ENCODE data around the gene CCNE1. TPM values are rescaled to one million over a fixed set of nuclear protein-coding genes. Genes with fewer than 3 reads are reported as not detected.

The CCNE1 gene
- total and polyA plus RNA-seq, 2 donors from 2014 or later = 1.3 to 1.4 TPM

GRCh38 chr19:29844891-29845573 lies 33.2 kb downstream of the CCNE1 start:
- Histone ChIP-seq H3K4me1 (ENCODE audit: control insufficient read depth in 2 of 3, insufficient read depth in 2 of 3, low read depth in 1 of 3, low read length in 3 of 3) (peaks cover 0 to 18% (median 0%) of the 10 kb centered on the region in 3 donors), H3K9me3 (ENCODE audit: control insufficient read depth in 2 of 3, insufficient read depth in 1 of 3, low read length in 3 of 3) (no peaks in the 10 kb centered on the region), H3K9ac (ENCODE audit: low read length in 3 of 3) (peak overlapping the region; percentile 41 to 71 (median 67)), H3K27ac (ENCODE audit: low read depth in 2 of 2, low read length in 2 of 2) (peak overlapping the region; percentile 69 to 71), H3K4me3 (ENCODE audit: low read length in 3 of 3) (peak overlapping the region; percentile 85 to 91 (median 89)), H3K36me3 (ENCODE audit: control insufficient read depth in 2 of 3, insufficient read depth in 3 of 3, low read length in 3 of 3) (no peaks in the 10 kb centered on the region), H3K27me3 (ENCODE audit: control insufficient read depth, insufficient read depth, low read length) (no peaks in the 10 kb centered on the region)
- DNase-seq (peak; percentile 97 to 99 (median 98)), FAIRE-seq (no peak)
- intact Hi-C loops (cut with DNase I) = no loop called here
- no peak for TF ChIP-seq CTCF (IDR thresholded peaks at IDR 0.05; ENCODE audit: borderline replicate concordance, extremely low read depth, insufficient read depth)

GRCh38 chr19:29845574-29846176 lies 33.9 kb downstream of the CCNE1 start:
- intact Hi-C loops (cut with DNase I) = no loop called here
- Histone ChIP-seq H3K27ac (ENCODE audit: low read depth in 2 of 2, low read length in 2 of 2) (peak overlapping the region in 1 of 2 donors; percentile 36), H3K9me3 (ENCODE audit: control insufficient read depth in 2 of 3, insufficient read depth in 1 of 3, low read length in 3 of 3) (no peaks in the 10 kb centered on the region), H3K9ac (ENCODE audit: low read length in 3 of 3) (peak overlapping the region in 2 of 3 donors; percentile 67 to 71), H3K4me3 (ENCODE audit: low read length in 3 of 3) (peak overlapping the region; percentile 85 to 91 (median 89)), H3K36me3 (ENCODE audit: control insufficient read depth in 2 of 3, insufficient read depth in 3 of 3, low read length in 3 of 3) (no peaks in the 10 kb centered on the region), H3K4me1 (ENCODE audit: control insufficient read depth in 2 of 3, insufficient read depth in 2 of 3, low read depth in 1 of 3, low read length in 3 of 3) (peaks cover 0 to 18% (median 0%) of the 10 kb centered on the region in 3 donors), H3K27me3 (ENCODE audit: control insufficient read depth, insufficient read depth, low read length) (no peaks in the 10 kb centered on the region)
- DNase-seq (peak in 3 of 5 donors; percentile 31 to 75 (median 71)), FAIRE-seq (no peak)
- no peak for TF ChIP-seq CTCF (IDR thresholded peaks at IDR 0.05; ENCODE audit: borderline replicate concordance, extremely low read depth, insufficient read depth)

GRCh38 chr19:29849208-29849607 lies 37.4 kb downstream of the CCNE1 start:
- FAIRE-seq (no peak), DNase-seq (no peak)
- Histone ChIP-seq H3K36me3 (ENCODE audit: control insufficient read depth in 2 of 3, insufficient read depth in 3 of 3, low read length in 3 of 3) (no peaks in the 10 kb centered on the region), H3K9ac (ENCODE audit: low read length in 3 of 3) (no peak overlapping the region), H3K9me3 (ENCODE audit: control insufficient read depth in 2 of 3, insufficient read depth in 1 of 3, low read length in 3 of 3) (no peaks in the 10 kb centered on the region), H3K27me3 (ENCODE audit: control insufficient read depth, insufficient read depth, low read length) (no peaks in the 10 kb centered on the region), H3K27ac (ENCODE audit: low read depth in 2 of 2, low read length in 2 of 2) (no peak overlapping the region), H3K4me3 (ENCODE audit: low read length in 3 of 3) (no peak overlapping the region), H3K4me1 (ENCODE audit: control insufficient read depth in 2 of 3, insufficient read depth in 2 of 3, low read depth in 1 of 3, low read length in 3 of 3) (peaks cover 0 to 6% (median 0%) of the 10 kb centered on the region in 3 donors)
- intact Hi-C loops (cut with DNase I) = no loop called here
- TF ChIP-seq CTCF (IDR thresholded peaks at IDR 0.05; ENCODE audit: borderline replicate concordance, extremely low read depth, insufficient read depth) = no peak
